HTR-8/SVneo (cell line): ENCODE data around the gene FERD3L.
A peak's percentile ranks its signal among the peaks of the same experiment; 100 is the strongest.

Experiments
- DNase-seq: peaks from one replicate; pipeline ENCODE4 v3.0.0; 2011; ENCODE audit warnings: low spot score, mixed read lengths; ENCODE audit not compliant: insufficient read length
- FAIRE-seq: peaks from 2 replicates; lab custom pipeline; 2011; peaks lifted over from hg19 to GRCh38; lab: Jason Lieb, UNC

FERD3L gene

GRCh38 chr7:19117870-19118608, 27.2 kb downstream of the FERD3L start:
- DNase-seq (peak; percentile 17), FAIRE-seq (no peak)

GRCh38 chr7:19117091-19117869, 27.9 kb downstream of the FERD3L start, which contains the start of gene TWIST1:
TWIST1 (minus strand) TSS chr7:19117636; CDS start chr7:19117321, 315 bp downstream.
- FAIRE-seq (peak; percentile 74), DNase-seq (peak; percentile 82)

GRCh38 chr7:19116121-19117090, 28.8 kb downstream of the FERD3L start:
- no peak for FAIRE-seq

GRCh38 chr7:19114551-19114855, 30.7 kb downstream of the FERD3L start:
- no peak for FAIRE-seq
- peak; percentile 8 for DNase-seq

More at GRCh38 chr7:19116121-19117090, 28.8 kb downstream of the FERD3L start:
- peak; percentile 28 for DNase-seq

GRCh38 chr7:19113855-19114550, 31.2 kb downstream of the FERD3L start:
- DNase-seq (peak; percentile 25), FAIRE-seq (no peak)

- FAIRE-seq (no peak), DNase-seq (no peak)
Observed at GRCh38 chr7:19113002-19113350, 32.2 kb downstream of the FERD3L start.

GRCh38 chr7:19112274-19113001, 32.8 kb downstream of the FERD3L start:
- FAIRE-seq, result no peak

GRCh38 chr7:19111474-19112273, 33.5 kb downstream of the FERD3L start:
- DNase-seq, result no peak
- no peak for FAIRE-seq

More at GRCh38 chr7:19112274-19113001, 32.8 kb downstream of the FERD3L start:
- DNase-seq, result no peak

GRCh38 chr7:19110776-19111175, 34.4 kb downstream of the FERD3L start:
- DNase-seq (no peak), FAIRE-seq (no peak)

GRCh38 chr7:19110026-19110730, 35.0 kb downstream of the FERD3L start:
- FAIRE-seq (no peak), DNase-seq (no peak)

- FAIRE-seq (no peak), DNase-seq (no peak)
Observed at GRCh38 chr7:19109000-19109946, 35.9 kb downstream of the FERD3L start.

- DNase-seq (no peak), FAIRE-seq (no peak)
Observed at GRCh38 chr7:19107356-19108146, 37.7 kb downstream of the FERD3L start.

GRCh38 chr7:19107081-19107355, 38.2 kb downstream of the FERD3L start:
- no peak for FAIRE-seq
- no peak for DNase-seq

- DNase-seq, result no peak
- no peak for FAIRE-seq
Observed at GRCh38 chr7:19106241-19107080, 38.8 kb downstream of the FERD3L start.

GRCh38 chr7:19105546-19105945, 39.7 kb downstream of the FERD3L start:
- no peak for FAIRE-seq
- DNase-seq, result no peak
